Measurements from ENCODE around the gene ZNF629.

Gene ZNF629

GRCh38 chr16:30766206-30766932 is 20.6 kb downstream of the ZNF629 start:
- DNase-seq: no peak

DNA sequence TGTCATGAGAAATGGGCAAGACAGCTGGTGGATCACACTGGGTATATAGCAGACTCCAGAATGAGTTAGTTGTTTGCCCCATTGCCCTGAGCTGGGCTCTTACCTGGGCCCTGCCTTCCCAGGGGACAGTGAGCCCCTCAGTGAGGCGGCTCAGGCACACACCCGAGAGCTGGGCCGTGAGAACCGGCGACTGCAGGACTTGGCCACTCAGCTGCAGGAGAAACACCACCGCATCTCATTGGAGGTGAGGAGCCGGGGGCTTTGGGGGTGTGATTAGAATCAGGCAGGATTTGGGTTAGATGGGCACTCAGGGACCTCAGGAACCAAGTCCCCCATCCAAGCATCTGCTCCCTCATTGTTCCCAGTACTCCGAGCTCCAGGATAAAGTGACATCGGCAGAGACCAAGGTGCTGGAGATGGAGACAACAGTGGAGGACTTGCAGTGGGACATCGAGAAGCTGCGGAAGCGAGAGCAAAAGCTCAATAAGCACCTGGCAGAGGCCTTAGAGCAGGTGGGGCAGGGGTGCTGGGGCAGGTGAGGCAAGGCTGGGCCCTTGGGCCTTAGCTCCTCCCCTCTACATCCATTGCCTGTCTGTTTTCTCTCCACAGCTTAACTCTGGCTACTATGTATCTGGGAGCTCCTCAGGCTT is 22.1 kb downstream of the ZNF629 start:
- no peak for DNase-seq

GRCh38 chr16:30764086-30764485 is 22.9 kb downstream of the ZNF629 start:
- no peak for DNase-seq

DNA sequence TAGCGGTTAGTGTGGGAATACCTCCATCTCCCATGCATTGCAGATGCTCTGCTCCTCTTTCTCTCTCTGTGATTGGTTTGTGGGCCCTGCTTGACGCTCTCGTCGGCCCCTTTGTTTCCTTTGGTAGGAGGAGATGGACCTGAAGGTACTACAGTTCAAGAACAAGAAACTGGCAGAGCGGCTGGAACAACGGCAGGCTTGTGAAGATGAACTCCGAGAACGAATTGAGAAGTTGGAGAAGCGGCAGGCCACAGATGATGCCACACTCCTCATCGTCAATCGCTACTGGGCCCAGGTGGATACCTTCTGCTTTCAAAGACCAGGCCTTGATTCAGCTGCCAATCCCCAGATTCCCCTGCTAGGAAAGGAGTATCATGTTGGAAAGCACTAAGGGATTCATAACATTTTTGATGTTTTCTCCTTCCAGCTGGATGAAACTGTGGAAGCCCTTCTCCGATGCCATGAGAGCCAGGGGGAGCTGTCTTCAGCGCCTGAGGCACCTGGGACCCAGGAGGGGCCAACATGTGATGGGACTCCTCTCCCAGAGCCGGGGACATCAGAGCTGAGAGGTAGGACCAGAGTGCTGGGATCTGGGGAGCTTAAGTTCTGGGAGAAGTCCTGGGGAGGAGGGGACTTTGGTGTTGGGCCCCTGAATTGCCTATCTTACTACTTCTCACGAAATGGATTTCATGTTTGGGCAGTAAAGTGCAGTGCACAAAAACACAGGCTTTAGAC is 23.8 kb downstream of the ZNF629 start:
- no peak for DNase-seq

DNA sequence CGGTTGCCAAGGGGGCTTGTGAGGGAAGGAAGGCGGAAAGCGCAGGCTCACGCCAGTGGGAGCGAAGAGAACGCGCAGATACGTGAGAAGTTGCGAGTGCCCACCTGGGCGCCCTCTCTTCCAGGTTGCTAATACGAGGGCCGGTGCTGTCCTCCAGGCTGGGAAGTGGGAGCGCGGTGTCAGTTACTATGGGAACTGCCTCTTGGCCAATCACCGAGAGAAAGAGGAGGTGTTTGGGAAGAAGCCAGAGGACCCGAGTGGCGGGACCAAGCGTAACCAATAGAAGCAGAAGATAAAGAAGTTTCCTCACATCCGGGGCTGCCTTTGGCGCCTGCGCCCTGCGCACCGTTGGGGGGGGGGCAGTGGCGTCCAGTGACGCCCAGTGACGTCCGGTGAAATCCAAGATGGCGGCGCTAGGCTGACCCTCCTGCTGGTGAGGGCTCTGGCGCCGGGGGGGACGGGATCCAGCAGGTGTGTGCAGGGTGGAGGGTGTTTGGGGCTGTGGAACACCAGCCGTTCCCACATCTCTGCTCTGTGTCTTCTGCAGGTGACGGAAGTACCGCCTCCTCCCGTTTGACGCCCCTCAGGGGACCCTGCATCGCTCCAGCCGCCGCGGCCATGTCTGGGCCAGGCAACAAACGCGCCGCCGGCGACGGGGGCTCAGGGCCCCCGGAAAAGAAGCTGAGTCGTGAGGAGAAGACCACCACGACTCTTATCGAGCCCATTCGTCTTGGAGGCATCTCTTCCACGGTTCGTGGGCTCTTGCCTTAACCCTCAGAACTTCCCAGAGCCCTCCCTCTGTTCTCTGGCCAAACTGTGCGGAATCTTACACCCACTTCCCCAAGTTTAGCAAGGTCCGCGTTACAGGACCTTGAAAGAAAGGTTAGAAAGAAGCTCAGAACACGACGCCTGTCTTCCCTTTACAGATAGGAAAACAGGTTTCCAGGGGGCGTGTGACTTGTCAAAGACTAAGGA is 24.8 kb downstream of the ZNF629 start, which contains the start of the genes CFAP119 and RNF40:
Gene CFAP119, minus strand, starts transcription at position 135 of the 975 bp plus-strand sequence. CDS start 314 bp downstream, outside the sequence.
Gene RNF40, plus strand, starts transcription at position 395 of the 975 bp plus-strand sequence. Its CDS starts 224 bp downstream, at position 619.
- peak; percentile 93 for DNase-seq

DNA sequence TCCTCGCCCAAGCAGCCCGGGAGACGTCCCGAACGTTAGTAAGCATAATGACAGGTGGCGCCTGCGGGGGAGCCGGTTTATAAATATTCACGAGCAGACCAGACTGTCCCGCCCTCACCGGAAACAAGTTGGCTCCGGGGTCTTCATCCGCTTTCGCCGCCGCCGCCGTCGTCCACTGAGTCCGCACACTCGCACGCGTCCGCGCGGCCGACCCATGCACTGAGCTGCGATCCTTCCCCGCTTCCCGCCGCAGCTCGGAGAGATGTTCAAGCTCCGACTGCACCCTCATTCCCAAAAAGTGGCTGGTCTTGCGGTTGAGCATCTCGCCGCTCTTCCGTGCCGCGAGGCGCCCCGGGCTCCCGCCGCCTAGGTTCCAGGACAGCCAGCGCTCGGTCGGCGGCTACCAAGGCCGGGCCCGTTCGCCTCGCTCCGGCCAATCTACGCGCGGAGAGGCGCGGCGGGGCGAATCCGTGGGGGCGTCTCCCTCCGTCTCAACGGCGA is 25.5 kb downstream of the ZNF629 start:
- DNase-seq: peak; percentile 54

DNA sequence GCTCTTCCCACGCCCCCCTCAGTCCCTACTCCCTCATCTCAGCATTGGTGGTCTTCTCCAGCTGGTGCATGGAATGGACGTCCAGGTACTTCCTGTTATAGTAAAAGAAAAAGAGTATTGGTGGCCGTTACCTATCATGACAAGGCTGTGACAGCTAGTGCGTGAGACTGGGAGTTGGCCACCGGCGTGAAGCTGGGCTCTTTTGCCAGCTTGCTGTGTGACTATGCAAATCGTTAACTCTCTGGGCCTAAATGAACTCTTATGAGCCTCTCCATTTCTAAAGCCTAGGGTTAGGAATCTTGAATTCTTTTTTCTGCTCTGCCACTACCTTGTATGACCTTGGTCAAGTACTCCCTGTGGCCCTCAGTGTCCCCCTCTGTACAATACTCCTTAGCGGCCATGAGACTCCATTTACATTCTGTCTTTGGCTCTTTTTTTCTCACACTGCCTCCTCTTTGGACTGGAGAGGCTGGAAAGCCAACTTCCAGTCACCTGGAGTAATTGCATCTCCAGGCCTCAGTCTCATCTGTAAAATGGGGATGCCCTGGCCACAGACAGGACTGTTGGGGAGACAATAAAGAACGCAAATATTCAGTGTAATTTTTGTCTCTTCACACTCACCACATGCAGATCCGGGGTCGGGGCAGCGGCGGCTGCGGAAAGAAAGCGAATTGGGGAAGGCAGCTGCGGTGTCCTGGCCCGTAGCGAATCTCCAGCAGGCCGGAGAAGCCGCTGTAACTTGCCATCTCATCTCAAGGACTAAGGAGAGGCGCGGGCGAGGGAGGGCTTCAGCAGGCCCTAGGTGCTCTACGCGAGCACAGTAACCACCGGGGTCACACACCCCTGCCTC is 26.2 kb downstream of the ZNF629 start:
- DNase-seq: no peak

- no peak for DNase-seq
Measured at GRCh38 chr16:30760001-30760559, 26.9 kb downstream of the ZNF629 start.

- no peak for DNase-seq
Measured at GRCh38 chr16:30758988-30759491, 28.0 kb downstream of the ZNF629 start.

DNA sequence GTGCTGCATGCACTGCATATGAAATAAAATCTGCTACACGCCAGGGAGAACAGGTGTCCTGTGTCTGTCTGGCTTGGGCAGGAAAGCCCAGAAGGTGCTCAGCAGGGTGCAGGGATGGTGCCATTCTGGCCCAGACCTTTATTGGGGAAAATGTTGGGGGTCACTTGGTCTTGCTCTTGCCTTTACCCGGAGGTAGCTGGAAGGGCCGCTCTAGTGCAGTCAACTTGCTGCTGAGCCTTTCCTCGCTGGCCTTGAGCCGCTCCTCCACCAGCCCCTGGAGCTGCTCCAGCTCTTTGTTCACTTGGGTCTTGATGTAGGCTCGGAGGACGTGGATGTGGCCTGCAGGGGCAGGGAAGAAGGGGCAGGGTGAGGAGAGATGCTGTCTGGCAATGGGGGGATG is 29.7 kb downstream of the ZNF629 start:
- DNase-seq: no peak

DNA sequence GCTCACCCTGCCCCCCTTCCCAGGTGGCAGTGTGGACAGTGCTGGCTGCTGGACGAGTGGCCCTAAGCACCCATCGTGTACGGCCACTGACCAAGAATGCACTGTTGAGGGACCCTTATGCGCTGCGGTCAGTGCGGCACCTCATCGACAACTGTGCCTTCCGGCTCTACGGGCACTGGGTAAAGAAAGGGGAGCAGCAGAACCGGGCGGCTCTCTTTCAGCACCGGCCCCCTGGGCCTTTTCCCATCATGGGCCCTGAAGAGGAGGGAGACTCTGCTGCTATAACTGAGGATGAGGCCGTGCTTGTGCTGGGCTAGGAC is 30.3 kb downstream of the ZNF629 start:
- no peak for DNase-seq

- no peak for DNase-seq
Measured at GRCh38 chr16:30755955-30756780, 30.8 kb downstream of the ZNF629 start.

DNA sequence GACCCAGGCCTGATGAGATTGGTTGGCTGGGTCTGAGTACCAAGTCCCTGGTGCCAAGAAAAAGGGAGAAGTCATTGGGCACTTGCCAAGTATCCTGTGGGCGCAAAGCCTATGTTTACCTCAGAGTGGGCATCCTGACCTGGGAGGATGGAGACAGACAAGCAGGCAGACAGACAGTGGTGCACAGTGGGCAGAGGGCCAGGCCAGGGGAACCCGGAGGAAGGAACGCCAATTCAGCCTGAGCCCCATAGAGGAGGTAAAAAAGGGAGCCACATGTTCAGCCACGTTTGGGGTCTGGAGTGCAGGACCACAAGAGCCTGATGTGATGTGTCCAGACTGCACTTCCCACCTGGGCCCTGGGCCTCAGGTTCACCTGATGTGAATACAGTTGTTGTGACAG is 33.4 kb downstream of the ZNF629 start:
- no peak for DNase-seq

- DNase-seq: no peak
Measured at GRCh38 chr16:30750876-30751465, 36.0 kb downstream of the ZNF629 start.

DNA sequence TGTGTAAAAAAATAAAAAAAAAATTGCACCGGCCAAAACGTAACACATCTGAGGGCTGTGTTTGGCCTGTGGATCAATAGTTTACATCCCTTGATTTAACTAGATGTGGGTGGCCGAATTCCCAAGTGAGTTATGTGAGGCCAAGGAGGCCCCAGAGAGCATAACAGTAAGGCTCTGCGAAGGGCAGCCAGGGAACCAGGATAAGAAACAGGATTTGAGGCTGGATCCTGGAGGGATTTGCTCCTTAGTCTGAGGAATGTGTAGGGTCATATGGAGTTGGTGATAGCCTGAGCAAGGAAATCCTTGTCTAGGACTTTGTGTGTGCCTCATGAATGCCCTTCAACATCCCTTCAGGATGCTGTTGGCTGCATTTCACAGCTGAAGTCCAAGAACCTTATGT is 36.8 kb downstream of the ZNF629 start:
- DNase-seq: no peak

DNA sequence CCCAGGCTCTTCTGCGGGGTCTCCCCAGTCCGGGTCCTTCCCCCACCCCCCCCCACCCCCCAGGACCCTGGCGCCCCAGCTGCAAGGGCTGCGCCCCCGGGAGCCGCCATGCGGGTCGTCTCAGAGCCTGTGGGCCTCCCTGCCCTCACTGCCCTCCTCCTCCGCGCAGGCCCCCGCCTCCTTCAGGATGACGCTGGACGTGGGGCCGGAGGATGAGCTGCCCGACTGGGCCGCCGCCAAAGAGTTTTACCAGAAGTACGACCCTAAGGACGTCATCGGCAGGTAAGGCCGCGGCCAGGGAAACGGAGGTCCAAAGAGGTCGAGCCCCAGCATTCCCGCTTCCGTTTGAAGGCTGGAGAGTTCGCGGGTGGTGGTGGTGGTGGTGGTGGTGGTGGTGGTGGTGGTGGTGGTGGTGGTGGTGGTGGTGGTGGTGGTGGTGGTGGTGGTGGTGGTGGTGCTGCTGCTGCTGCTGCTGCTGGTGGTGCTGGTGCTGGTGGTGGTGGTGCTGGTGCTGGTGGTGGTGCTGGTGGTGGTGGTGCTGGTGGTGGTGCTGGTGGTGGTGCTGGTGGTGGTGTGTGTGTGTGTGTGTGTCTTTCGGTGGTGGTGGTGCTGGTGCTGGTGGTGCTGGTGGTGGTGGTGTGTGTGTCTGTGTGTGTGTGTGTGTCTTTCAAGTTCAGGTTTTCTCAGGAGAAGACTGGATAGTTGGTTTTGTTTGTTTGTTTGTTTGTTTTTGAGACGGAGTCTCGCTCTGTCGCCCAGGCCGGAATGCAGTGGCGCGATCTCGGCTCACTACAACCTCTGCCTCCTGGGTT is 38.2 kb downstream of the ZNF629 start:
- DNase-seq: peak; percentile 43

DNA sequence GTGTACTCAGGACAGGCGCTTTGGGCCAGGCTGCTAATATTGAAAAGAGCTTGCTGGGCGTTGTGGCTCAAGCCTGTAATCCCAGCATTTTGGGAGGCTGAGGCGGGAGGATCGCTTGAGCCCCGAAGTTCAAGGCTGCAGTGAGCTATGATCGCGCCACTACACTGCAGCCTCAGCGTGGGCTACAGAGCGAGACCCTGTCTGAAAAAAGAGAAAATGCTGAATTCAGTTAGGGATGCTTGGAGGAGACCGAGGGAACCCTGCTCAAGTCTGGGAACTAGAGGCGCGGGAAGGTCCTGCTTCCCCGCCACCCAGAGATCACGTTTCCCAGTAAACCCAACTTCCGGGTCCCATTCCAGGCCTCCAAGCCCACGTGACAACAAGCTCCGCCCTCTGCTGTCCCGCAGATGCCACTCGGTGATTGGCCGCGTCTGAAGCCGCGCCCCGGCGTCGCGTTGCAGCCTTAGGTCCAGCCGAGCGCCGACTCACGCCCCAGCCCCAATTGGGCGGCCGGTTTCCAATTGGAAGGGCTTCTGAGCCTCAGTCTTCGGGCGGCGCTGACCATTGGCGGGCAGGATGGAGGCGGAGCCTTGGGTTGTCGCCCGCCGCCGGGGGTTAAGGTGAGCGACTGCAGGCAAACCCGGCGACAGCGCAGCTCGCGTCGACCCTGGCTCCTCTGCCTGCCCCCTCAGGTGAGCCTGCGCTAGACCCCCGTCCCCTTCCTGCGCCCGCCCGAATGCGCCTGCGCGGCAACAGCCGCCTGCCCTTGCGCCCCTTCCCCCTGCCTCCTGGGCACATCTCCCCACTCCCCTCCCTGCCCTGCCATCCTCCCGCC is 39.0 kb downstream of the ZNF629 start, which contains the start of gene PHKG2:
Gene PHKG2, plus strand, starts transcription at position 627 of the 835 bp plus-strand sequence. CDS start 396 bp downstream, outside the sequence.
- peak; percentile 99 for DNase-seq

Measured in activated CD4-positive, alpha-beta T cell treated with anti-CD3 and anti-CD28 coated beads for 48 hours (primary cell).